ENCODE data around the gene MAP2K4.

DNA sequence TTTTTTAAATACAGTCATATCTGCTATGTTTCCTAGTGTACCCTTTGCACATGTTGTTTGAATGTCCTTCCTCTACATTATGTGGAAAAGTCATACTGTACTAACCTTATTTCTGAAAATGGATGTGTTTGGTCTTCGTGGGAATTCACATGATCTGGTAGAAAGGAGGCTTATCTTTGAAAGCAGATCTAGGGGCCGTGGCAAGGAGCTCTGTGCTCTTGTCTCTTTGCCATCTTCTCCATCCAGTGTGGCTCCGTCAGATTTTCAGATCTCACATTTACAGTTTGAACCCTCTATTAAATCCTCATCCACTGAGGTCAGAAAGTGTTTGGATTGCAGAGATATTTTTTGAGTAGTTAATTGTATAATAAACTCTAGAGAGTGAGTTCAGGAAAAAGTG, 32.9 kb downstream of the MAP2K4 start:
- TF ChIP-seq POLR2A (IDR thresholded peaks at IDR 0.05; ENCODE audit: low read depth) (no peak), POLR2AphosphoS5 (IDR thresholded peaks at IDR 0.05) (no peak), EP300 (IDR thresholded peaks at IDR 0.05) (no peak)
- TF ChIP-seq, protein P1, sequence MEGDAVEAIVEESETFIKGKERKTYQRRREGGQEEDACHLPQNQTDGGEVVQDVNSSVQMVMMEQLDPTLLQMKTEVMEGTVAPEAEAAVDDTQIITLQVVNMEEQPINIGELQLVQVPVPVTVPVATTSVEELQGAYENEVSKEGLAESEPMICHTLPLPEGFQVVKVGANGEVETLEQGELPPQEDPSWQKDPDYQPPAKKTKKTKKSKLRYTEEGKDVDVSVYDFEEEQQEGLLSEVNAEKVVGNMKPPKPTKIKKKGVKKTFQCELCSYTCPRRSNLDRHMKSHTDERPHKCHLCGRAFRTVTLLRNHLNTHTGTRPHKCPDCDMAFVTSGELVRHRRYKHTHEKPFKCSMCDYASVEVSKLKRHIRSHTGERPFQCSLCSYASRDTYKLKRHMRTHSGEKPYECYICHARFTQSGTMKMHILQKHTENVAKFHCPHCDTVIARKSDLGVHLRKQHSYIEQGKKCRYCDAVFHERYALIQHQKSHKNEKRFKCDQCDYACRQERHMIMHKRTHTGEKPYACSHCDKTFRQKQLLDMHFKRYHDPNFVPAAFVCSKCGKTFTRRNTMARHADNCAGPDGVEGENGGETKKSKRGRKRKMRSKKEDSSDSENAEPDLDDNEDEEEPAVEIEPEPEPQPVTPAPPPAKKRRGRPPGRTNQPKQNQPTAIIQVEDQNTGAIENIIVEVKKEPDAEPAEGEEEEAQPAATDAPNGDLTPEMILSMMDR (IDR thresholded peaks at IDR 0.05): no peak
